ENCODE measurements around the gene SEBOX. TPM values are rescaled to one million over a fixed set of nuclear protein-coding genes. Genes with fewer than 3 reads are reported as not detected.

Gene SEBOX
- total RNA-seq, 1 donor: not detected

DNA sequence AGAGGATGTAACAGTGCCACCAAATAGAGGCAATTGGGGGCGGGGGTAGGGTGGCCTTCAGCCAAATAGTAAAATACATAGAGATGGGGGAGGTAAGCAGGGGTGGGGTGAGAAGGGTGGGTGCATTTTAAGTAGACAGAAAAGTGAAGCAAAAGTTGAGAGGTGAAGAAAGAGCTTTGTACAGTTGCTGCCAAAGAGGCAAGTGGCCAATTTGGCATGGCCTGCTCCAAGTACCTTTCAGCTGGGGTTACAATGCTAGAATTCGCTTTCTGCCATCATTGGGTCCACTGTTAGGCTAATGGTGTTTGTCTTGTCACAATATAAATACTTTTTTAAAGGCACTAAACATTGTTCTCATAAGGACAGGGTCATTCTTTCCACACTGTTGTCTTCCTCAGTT is 51.2 kb downstream of the SEBOX start:
- peaks cover 3% of the 10 kb centered on the region for H3K27me3 ChIP-seq (ENCODE audit: insufficient read depth, low read length)
- no peaks in the 10 kb centered on the region for H3K9me3 ChIP-seq (ENCODE audit: low read depth, low read length)
- H3K4me3 ChIP-seq (ENCODE audit: low read length): no peak overlapping the region
- H3K4me1 ChIP-seq (ENCODE audit: insufficient read depth, low read length): peaks cover 8% of the 10 kb centered on the region

Other genes with a start within 250 kb of the SEBOX start
- gene TMEM97, start 46.0 kb downstream of the SEBOX start, total RNA-seq: 4.0 TPM
- gene IFT20, start 29.7 kb downstream of the SEBOX start, total RNA-seq: 33.9 TPM
- gene TNFAIP1, start 29.4 kb downstream of the SEBOX start, total RNA-seq: 5.0 TPM
- 26.6 TPM for gene POLDIP2, start 7.7 kb downstream of the SEBOX start, total RNA-seq
- not detected for gene VTN, start 5.1 kb upstream of the SEBOX start, total RNA-seq
- gene SARM1, start 6.5 kb upstream of the SEBOX start, total RNA-seq: 8.8 TPM
- 0.42 TPM for gene SLC46A1, start 41.0 kb upstream of the SEBOX start, total RNA-seq
- gene SLC13A2, start 108.4 kb upstream of the SEBOX start, total RNA-seq: not detected
- gene FOXN1, start 141.1 kb upstream of the SEBOX start, total RNA-seq: not detected
- 52.3 TPM for gene UNC119, start 187.4 kb upstream of the SEBOX start, total RNA-seq
- gene PIGS, start 206.3 kb upstream of the SEBOX start, total RNA-seq: 43.2 TPM
- 17.8 TPM for gene ALDOC, start 211.7 kb upstream of the SEBOX start, total RNA-seq
- 9.6 TPM for gene SPAG5, start 233.8 kb upstream of the SEBOX start, total RNA-seq
- 4.9 TPM for gene RSKR, start 249.0 kb upstream of the SEBOX start, total RNA-seq